IPS-11a (cell line): ENCODE measurements around the gene KCNJ4.

ENCODE experiments used
- H3K4me3 ChIP-seq: one replicate; pipeline ENCODE4 v1.5.1; 2013; ENCODE audit warnings: low read depth, low read length, control low read depth

The KCNJ4 gene

DNA sequence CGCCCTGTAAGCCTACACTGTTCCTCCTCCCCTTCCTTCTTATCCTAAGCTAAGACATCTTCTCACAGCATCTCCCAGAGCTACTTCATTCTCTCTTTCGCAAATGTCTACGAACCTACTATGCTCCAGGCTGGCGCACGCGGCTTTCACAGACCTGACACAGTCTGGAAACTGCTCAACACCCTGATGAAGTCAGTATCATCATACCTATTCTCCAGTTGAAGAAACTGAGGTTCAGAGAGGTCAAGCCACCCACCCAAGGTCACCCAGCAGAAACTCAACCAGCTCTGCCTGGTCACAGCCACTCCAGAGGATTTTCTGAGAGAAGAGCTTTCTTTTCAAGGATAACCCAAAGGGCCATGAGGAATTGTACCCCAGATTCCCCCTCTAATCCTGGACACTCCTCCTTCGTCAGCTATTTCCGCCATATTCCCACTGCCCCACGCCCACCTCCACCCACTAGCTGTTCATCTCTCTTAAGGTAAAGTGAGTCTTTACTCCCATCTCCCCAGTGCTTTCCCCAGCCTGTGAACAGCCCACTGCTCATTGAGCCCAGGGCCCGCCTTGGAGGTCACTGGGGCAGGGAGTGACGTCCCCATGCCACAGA lies 1.8 kb downstream of the KCNJ4 start:
- no peak overlapping the region for H3K4me3 ChIP-seq

DNA sequence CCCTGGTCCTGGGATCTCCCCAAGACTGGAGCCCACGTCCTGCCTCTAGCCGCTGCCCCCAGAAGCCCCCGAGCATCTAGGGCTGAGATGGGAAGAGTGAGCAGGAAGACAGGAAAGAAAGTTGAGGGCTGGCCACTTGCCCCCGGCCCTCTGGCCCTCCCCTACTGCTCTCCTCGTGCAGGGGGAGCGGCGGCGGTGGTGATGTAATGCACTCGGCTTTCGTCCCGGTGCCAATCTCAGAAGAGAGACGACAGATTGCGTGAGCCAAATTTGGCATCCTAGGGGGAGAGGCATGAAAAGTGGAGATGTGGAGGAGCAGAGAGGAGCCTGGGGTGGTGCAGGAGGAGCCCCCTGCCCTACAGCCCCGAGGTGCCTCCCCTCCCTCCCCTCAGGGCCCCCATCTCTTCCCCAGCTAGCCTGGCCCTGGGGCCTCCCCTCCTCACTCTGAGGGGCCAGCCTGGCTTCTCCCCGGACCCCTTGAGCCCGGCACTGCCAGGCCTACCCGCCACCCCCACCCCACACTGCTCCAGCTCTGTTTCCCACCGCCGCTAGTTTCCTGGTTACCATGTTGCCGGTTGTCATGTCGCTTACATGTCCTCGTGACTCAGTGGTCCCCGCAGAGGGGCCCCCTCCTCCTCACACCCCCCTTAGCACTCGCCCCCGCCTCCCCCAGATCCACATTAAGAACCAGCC lies 2.5 kb downstream of the KCNJ4 start:
- H3K4me3 ChIP-seq = no peak overlapping the region

DNA sequence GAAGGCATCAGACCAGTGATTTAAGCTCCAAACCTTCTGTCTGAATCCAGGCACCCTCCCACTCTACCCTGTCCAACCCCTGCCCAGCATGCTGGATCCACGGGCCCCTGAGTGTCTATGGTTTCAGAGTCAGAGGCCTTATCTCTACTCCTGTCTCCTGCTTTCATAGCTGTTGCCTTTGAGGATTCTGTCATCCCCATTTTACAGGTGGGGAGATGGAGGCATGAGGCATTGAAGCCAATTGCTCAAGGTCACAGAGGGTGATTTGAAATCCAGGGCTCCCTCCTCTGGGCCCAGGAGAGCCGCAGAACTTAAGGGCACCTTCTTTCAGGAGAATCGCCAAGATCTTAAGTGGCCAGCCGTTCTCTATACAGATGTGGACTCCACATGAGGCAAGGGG lies 3.1 kb downstream of the KCNJ4 start:
- H3K4me3 ChIP-seq = no peak overlapping the region

DNA sequence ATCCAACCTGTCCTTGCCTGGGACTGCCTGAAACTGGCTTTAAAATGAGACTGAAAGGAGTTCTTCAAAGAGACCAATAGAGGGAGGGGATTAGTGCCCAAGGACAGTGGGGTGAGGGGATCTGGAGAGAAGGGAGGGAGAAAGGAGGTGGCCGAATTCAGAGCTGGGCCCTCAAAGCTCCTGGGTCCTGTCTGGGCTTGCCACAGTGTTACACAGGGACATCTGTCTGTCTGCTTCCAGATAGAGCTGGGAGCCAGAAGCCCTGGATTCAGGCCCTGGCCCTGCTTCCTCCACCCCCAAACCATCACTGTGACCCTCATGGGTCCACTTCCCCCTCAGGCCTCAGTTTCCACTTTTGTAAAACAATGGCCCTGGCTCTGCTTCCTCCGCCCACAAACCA lies 3.6 kb downstream of the KCNJ4 start:
- no peak overlapping the region for H3K4me3 ChIP-seq

DNA sequence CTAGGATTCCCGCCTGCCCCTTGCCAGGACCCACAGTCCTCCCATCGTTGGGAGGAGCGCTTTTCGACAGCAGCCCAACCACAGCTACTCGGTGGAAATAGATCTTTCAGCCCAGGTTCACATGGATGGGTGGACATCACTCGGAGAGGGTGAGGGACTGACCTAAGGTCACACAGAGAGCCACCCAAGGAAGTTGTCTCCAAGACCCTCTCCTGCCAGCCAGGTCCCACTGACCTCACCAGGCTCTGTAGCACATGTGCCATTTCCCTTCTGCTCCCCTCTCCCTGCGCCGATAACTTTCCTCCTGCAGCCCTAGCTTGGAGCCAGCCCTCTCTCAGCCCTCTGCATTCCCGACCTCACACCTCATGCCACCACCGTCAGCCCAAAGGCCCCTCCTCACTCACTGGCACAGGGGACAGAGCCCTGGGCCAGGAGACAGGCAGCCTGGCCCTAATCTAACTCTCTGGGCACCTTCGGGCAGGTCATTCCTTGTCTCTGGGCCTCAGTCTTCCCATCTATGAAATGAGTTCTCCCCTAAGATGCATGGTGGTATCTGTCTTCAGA lies 4.7 kb downstream of the KCNJ4 start:
- no peak overlapping the region for H3K4me3 ChIP-seq

DNA sequence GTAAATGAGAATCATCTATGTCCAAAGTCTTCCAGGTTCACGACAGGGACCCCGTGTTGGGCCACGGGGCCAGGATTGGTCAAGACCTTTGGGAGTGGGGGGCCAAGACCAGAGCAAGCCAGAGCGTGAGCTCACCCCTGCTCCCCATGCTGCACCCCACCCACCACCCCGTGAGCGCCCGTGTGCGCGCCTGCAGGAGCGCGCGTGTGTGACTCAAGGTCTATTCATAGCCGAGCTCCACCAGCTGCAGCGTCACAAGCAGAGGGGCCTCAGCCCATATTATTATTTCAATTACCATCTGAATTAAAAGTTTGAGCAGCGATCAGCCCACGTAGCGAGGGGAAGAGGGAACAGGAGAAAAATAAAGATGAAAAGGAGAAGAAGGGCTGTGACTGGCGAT lies 5.2 kb downstream of the KCNJ4 start:
- no peak overlapping the region for H3K4me3 ChIP-seq

DNA sequence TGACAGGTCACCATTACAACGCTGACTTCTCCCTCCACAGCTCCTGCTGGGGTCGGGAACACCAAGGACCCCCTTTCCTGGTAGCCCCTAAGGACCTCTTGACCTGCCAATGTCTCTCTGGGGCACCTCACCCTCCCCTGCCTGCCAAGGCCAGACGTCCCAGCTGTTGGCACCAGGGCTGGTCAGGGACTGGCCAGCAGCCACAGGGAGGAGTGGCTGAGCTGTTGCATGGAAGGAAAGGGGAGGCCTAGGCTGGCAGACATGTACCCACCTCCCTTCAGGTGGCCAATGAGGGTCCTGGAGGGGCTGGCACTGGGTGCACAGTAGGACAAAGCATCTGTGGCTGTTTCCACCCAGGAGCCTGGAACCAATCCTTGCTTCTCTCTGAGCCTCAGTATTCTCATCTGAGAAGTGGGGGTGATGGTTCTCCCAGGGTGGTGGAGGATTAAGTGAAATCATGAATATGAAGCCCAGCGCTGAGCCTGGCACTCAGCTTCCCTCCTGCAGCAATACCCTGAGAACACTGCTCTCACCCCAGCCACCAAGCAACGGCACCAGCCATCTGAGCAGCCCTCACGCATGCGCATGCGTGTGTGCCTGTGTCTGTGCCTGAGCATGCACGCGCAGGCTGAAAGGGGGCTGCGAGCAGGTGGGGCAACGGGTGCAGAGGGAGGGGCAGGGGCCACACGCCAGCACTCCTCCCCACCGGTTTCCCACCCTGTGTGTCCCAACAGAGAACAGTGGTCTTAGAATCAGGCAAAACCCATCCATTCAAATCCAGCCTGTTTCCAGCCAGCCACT lies 5.9 kb downstream of the KCNJ4 start:
- no peak overlapping the region for H3K4me3 ChIP-seq

DNA sequence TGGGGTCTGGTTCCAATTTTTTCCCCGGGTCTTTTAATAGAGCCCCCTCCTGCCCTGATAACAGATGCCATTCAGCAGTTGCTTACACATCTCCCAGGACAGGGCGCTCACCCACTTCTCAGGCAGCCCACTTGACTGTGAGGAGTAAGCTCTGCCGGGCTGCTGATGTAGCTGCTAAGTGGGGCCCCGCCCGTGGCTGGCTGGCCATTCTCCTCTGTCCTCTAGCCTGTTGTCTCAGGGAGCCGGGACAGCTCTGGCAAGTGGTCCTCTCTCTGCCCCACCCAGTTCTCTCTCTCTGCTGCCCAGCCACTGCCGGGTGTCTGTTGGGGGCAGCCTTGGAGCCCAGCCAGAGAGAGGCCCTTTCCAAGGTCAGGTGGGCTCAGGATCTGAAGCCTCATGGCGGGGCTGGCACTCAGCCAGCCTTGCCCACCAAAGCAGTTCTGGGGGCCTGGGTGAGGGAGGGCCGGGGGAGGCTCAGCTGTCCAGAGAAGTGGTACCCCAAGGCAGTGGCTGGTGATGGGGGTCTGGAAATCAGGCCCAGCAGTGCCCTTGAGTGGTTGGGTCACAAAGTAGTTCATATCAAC lies 8.9 kb downstream of the KCNJ4 start:
- H3K4me3 ChIP-seq = no peak overlapping the region

DNA sequence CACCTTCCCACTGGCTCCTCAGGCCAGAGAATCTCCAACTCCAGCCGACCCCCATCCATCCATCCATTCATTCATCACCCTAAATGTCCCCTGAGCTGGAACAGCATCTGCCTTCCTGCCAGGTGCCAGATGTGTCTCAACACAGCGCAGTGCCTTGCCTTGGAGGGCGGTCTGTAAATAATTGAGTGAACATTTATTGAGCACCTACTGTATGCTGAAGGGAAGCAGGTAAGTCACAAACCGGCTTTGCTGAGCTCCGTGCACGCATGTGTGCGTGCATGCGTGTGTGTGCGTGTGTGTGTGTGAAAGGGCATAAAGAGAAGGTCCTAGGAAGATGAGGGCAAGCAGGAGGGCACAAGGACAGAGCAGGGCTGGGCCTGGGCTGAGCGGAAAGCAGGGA lies 10.2 kb downstream of the KCNJ4 start:
- H3K4me3 ChIP-seq = no peak overlapping the region

DNA sequence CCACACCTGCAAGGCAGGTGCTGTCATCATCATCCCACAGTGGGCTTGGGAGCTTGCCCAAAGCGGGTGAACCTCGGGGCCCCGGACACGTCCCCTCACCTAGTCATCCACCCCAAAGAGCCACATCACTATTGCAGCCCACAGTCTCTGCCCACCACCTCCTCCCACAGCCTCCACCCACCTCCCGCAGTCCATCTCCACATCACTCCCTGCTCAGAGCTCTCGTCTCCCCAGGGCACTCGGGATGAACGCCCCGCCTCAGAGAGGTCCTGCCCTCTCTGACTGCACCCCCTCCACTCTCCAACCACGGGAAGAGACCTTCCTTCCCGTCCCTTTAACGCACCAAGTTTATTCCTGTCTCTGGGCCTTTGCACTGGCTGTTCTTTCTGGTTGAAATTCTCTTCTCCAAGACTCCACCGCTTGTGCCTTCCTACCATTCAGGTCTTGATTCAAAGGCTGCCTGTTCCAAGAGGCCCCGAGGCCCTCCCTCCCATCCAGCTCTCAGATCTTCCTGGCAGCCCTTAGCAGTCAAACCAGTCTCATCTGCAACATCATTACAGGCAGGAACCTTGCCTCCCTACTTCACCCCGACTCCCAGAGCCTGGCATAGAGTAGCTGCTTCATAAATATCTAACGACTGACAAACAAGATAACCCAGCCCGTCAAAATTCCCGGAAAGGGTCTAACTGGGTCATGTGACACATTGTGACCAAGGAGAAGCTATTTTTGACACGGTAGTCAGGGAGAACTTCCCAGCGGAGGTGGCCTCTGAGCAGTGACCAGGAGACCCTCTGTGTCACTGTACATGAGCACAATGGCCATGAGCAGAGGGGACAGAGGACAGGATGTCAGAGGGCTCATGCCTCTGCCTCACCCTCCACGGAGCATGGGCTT lies 11.1 kb downstream of the KCNJ4 start:
- H3K4me3 ChIP-seq = no peak overlapping the region

DNA sequence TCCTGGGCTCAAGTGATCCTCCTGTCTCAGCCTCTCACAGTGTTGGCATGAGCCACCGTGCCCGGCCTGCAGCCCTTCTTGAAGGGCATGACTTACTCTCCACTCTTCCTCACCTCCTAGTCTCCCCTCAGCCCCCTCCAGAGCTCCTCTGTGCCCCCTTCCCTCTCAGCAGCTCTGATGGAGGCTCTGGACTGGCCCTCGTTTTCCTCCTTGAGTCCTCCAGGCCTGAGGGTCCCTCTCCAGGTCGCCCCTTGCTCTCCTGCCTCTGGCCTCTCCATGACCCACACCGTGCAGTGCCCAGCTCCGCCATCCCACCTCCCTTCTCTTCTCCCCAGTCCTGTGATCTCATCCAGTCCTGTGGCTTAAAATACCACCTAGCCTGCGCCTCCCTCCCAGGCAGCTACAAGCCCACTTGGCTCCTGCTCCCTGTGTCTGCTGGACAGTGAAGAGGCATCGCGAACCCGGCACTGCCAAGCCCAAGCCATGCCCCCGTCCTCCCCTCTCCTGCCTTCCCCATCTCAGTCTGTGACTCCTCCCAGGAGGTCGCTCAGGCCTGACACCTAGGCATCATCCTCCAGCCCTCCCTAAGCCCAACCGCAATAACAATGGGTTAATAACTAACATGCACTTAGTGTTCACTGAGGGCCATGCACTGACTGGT lies 11.9 kb downstream of the KCNJ4 start:
- H3K4me3 ChIP-seq = no peak overlapping the region

DNA sequence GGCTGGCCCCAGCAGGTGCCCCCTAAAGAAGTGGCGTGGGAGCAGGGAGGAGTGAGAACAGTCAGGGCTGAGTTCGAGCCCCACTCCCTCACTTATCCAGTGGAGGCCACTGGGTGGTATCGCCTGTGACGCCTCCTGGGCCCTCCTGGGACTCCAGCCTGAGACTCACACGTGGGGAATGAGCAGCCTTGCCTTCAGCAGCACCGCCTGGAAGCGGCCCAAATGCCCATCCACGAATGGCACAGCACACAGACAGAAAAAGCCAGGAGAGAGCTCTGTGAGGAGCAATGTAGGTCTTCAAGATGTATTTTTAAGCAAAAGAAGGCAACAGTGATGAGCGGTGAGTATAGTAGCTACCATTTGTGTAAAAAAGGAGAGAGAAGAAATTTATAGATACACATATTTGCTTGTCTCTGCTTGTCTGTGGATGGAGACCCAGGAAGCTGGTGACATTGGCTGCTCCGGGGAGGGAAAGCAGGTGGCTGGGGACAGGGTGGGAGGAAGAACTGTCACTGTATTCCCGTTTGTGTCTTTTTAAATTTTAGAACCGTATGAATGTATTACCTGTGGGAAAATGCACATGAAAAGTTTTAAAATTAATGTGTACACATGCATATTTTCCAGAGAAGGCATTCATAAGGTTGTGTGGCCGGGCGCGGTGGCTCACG lies 13.2 kb downstream of the KCNJ4 start:
- no peak overlapping the region for H3K4me3 ChIP-seq

DNA sequence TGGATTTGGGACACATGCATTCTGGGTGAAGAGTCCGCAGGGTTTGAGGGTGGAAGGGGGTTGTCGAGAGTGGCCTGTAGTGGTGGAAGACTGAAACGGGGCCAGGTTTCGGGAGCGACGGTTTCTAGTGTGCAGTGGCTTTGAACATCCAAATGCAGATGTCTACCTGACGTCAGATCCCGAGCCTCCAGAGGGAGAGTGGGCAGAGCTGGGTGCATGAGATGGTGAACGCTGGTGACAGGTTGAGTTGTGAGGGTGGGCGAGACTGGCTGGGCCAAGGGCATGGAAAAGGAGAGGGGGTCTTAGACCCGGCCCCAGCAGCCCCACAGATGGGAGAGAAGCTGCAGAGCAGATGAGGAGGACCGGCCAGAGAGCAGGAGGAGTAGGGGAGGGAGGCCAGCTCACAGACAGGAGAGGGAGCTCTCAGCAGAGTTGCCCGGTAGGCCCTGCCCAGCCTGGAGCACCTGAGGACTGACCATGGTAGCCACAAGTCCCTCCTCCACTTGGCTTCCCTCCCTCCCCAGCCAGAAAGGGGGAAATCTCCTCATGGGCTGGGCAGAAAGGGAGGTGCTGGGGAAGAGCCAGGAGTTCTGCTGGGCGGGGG lies 14.2 kb downstream of the KCNJ4 start:
- H3K4me3 ChIP-seq = no peak overlapping the region

DNA sequence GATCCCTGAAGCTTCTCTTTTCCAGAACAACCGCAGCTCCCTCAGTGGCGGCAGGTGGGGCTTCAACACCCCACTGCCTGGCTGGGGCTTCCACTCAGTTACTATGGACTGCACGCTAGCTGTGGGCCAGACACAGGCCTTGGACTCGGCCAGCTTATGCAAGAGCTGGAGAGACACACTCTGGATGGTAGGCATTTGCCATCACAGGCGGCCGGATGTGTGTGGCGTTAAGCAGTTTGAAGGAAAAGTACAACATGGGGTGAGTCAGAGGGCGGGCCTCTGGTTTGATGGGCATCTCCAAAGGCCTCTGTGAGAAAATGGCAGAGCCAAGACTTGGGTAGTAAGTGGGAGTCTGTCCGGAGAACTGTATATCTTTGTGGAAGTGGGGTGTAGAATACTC lies 17.6 kb downstream of the KCNJ4 start:
- no peak overlapping the region for H3K4me3 ChIP-seq

DNA sequence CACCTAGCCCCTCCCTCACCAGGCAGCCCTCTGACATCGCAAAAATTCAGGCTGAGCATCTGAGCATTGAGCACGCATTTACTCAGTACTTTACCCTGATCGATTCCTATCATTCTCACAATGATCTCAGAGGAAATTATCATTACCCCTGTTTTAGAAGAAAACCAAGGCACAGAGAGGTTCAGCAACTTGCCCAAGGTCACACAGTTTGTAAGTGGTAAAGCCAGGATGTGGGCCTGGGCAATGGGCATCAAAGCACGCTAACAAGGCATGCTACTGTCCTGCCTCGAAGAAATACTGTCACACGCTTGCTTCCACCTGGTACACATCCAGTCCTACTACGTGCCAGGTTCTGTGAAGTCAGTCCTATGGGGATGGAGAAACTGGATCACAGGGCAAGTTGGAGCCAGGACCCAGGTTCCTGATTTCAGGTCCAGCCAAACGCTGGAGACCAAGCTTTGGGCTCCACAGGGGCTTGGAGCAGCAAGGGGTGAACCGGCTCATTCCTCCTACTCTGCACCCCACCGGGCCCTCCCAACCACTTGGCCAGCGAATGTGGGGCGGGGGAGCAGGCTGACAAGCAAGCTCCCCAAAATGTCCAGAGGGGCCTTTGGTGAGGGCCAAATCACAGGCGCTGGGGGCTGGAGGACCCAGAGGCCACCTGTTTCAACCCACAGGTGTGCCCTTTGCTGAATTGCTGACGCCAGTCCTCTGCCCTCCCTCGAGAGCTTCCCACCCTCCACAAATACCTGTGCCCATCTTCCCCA lies 18.2 kb downstream of the KCNJ4 start:
- H3K4me3 ChIP-seq = no peak overlapping the region

DNA sequence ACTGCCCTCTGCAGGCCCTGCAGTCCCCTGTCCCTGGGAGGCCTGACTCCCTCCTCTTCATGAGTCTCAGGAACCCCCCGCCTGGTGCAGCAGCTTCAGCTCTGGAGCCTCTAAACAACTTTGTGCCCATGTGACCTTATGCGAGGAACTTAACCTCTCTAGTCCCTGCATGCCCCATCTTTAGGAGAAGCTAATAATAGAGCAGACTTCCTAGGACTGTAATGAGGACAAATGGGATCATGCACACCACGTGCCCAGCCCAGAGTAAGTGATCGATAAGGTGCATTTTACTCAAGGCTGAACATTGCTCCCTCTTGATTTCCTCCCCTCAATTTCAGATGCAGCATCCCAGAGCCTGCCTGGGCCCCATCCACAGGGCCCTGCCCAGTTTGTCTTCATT lies 19.0 kb downstream of the KCNJ4 start:
- no peak overlapping the region for H3K4me3 ChIP-seq

DNA sequence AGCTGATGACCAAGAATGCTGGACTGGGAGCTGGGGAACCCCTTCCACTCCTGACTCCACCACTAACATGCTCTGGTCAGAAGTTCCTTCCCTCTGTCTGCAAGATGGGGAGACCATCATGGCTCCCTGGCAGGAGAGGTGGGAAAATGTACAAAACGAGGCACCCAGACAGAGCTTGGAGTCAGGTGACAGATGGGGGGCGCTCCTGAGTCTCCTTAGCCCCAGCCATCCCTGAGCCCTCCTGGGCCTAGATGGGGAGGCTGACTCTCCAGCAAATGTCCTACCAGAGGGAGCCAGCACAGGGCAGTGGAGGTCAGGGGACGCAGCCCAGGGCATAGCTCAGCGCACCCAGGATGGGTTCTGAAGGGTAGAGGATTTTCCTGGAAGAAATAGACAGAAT lies 20.0 kb downstream of the KCNJ4 start:
- no peak overlapping the region for H3K4me3 ChIP-seq

DNA sequence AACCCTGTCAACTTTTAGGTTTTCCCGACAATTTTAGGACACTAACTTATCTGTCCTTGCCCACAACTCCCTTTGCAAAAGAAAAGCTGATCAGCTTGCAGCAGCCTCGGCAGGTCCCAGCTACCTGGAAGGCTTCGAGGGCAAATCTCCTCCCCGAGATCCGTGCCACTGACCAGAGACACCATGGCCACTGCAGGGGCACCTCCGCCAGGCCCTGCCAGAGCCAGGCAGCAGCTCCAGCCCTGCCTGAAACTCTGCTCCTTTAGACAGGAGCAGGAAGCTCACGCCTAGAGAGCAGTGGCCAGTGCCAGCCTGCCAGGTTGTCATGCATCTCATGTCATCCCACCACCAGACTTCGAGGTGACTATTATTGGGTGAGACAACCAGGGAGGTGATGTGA lies 21.1 kb downstream of the KCNJ4 start:
- no peak overlapping the region for H3K4me3 ChIP-seq
